GM19240 (cell line): ENCODE results near the gene RPL7A.
A peak's percentile ranks its signal among the peaks of the same experiment; 100 is the strongest.

Source experiments
- DNase-seq: peaks from one replicate; pipeline ENCODE4 v3.0.0; 2011; ENCODE audit warnings: low spot score; ENCODE audit not compliant: insufficient read length

The RPL7A gene

DNA sequence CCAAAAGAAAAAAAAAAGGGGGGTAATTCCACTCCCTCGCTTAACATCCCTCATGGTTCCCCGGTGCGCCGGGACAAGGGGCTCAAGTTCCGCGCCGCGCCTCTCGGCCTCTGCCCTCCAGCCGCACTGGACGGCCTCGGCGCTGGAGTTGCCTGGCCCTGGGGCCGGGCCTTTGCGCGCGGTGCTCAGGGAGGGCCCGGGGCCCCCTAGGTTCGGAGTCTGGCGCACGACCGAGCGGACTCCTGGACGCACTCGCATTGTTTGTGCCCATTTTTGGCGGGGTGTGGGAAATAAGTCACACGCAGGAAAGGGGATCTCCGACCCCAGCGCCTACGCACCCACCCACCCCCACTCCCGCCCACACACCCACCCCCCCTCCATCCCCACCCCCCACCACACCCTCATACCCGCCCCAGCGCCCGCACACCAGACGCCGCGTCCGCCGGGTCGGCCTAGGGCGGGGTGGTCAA lies 468 bp upstream of the RPL7A start:
- no peak for DNase-seq

DNA sequence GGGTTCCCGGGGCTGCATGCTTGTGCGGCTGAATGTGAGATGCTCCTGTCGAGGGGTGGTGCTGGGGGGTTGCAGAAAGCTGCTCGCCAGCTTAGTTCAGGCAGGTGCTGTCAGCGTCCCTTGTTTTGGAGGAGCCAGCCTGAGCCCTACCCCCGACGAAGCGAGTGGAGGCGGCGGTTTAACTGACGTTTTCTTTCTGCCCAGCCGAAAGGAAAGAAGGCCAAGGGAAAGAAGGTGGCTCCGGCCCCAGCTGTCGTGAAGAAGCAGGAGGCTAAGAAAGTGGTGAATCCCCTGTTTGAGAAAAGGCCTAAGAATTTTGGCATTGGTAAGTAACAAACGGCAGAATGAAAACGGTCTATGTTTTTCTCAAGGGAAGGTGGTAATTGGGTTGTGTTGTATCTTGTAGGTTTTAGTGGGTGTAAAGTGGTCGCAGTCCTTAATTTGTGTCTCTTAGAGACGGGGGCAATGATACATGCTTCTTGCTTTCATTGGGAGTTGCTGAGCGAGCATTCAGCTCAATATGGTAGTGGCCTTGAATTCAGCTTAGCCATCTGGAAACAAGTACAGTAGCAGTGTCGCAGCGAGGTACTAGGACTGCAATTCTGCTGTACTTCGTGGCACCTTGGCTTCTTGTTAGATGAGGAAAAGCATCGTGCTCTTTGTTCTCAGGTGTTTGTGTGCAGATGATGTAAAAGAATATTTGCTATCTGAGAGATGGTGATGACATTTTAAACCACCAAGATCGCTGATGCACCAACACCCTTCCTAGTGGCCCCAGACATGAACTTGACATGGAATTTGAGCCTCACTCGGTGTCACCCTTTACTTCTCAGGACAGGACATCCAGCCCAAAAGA lies 928 bp downstream of the RPL7A start:
- no peak for DNase-seq

DNA sequence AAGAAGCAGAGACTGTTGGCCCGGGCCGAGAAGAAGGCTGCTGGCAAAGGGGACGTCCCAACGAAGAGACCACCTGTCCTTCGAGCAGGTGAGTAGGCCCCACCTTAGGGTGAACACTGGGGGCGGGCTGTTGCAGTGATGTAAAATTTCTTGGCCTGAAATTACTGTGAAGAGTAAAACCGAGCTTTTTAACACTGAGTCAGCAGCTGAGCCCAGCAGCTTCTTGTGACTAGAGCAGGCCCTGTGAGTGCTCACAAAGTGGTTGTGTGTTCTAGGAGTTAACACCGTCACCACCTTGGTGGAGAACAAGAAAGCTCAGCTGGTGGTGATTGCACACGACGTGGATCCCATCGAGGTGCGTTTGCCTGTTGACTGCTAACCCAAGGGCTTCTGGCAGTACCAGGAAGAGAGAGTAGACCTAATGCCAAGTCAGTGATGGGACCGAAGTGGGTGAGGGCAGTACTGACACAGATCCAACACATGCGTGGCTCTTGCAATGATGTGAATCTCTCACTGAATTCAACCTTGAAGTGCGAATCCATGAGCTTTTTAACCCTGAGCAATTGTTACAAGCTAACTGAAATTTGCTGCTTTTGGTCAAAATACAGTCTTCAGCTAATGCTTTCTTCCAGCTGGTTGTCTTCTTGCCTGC lies 2.1 kb downstream of the RPL7A start:
- DNase-seq: no peak

DNA sequence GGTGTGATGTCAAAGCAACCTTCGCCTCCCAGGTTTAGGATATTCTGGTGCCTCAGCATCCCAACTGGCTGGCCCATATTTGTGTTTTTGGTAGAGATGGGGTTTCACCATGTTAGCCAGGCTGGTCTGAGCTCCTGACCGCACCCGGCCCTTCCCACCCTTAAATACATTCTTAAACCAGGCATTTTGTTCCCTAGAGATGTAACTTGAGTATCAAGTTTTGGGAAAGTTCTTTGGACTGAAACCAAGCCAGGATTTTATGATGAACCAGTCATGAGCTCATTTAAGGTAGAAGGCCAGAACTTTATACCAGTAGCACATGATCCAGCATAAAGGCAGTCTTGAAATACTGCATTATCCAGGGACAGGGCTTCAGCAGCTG lies 3.5 kb downstream of the RPL7A start:
- no peak for DNase-seq

DNA sequence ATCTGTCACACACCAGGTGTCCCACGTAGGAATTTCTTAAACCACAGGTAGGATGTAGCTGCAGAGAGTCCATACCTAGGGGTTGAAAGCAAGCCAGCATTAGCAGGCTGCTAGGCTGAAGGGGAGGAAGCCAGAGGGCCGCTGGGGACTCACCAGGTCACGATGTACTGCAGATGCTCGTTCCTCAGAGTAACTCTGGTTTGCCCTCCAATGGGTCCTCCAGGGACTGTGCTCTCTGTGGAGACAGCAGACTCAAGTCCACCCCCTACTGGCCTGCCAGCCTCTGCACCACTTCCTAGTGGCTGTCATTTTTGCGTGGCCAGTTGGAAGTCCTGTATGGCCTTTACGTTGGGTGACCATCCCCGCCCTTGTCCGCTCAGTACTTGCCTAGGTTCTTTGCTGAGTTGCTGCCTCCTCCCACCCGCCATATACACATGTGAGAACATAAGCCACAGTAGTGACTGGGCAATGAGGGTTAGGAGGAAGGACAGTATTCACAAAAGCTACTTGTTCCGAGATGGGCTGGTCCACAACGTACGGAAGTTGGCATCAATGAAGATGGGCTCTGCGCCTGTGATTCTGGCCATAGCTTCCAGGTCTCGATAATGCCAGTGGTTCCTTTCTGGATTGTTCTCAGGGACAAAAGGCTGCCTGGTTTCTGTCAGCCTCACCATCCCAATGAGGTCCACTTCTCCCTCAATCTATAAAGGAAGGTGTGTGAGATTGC lies 4.1 kb downstream of the RPL7A start:
- no peak for DNase-seq

DNA sequence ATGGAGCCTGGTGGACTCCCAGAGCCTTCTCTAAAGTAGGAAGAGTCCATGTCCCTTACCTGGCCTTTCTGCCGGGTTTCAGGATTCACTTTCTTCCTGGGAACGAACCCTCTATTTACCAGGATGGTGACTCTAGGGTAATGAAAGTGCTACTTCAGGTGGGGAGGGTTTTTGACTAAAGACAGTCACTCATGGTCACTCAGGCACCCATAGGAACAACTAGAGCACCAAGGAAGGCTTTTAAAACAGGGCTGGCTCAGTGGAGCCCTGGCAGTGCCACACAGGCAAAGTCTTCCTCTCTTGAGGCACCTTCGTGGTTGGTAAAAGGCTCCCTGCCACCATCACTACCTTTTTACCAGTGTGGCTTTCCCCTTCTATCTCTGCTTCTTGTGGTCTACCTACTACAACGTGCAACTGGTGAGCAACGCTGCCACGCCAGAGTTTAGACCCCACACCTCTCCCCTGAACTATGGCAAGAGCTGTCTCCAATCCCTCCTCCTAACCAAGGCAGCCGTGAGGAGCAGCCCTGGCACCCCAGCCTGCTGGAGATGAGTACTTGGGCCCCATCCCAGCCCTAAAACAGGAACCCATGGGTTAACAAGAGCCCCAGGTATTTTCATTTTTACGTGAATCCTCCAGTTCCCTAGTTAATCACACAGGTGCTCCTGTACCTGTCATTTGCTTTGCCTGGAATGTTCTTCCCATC lies 4.8 kb downstream of the RPL7A start:
- no peak for DNase-seq

DNA sequence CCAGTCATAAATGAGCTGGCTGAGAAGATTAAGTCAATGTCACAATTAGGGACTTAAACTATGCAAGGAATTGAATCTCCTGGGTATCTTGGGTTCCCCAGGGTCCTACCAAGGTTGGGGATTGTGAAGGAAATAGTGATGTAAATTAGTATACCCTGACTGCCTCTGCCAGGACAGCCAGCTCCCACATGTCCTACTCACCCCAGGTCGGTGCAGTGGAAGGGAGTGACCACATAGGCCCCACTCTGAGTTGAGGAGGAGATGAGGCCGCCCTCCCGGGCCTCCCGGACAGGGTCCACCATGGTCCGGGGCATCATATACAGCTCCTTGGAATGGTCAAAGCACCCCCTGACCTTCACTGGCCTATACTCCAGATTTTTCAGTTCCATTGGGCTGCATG lies 5.5 kb downstream of the RPL7A start:
- no peak for DNase-seq

DNA sequence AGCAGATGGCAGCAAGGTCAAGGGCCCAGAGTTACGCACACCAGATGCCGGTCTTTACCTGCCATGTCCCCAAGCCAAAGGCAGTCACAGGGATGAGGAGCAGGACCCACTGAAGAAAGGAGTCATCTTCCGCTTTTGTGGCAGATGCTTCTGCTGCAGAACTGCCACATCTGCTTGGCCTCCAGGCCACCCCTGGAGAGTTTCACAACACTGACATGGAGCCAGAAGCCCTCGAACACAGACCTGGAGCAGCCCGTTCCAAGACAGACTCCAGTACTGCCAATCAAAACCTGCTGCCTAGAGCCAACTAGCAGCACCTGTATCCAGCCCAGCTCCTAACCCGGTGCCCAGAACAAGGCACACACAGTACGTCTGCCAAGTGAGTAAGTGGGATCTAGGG lies 6.7 kb downstream of the RPL7A start:
- no peak for DNase-seq

DNA sequence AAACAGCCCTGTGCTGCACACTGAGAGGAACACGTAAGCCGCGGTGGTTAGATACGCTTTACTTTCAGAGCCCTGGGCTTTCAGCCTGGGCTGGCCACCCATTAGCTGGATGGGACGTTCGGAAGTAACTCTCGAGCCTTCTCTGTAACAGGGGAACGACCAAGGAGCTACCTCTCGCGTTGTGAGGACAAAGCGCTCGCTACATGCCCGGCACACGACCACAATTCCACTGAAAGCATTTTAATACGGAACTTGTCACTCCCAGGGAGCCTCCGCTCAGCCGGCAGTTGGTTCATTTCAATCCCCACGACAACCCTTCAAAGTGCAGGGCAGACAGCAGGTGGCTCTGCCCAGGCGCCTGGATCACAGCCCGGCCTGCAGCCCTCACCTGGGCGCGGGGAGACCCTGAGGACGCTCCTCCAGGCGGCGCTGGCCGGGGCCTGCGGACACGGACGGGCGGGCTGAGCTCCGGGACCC lies 7.9 kb downstream of the RPL7A start:
- DNase-seq: no peak

DNA sequence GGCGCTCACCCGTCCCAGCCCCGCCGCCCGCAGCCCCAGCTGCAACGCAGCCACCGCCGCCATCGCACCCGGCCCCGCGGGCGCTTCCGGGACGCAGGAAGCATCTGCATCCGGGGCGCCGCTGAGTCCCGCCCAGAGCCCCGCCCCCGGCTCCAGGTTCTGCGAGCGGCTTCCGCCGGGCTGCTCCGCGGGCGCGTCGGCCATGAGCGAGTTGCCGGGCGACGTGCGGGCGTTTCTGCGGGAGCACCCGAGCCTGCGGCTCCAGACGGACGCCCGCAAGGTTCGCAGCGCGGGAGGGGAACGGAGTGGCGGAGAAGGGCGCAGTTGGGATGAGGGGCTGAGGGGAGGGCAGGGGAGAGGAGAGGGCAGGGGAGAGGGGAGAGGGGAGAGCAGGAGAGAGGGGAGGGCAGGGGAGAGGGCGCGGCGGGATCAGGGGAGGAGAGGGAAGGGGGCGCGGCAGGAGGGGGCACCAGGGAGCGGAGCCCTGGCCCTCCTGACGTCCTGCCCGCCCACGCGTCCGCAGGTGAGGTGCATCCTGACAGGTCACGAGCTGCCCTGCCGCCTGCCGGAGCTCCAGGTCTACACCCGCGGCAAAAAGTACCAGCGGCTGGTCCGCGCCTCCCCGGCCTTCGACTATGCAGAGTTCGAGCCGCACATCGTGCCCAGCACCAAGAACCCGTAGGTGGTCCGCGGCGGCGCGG lies 8.5 kb downstream of the RPL7A start, which contains the start of the genes SURF1 and SURF2:
Gene SURF1, minus strand, starts transcription at position 97 of the 701 bp plus-strand sequence. Its CDS starts 34 bp downstream, at position 63.
Gene SURF2, plus strand, starts transcription at position 160 of the 701 bp plus-strand sequence. Its CDS starts 43 bp downstream, at position 203.
- DNase-seq: peak; percentile 71

DNA sequence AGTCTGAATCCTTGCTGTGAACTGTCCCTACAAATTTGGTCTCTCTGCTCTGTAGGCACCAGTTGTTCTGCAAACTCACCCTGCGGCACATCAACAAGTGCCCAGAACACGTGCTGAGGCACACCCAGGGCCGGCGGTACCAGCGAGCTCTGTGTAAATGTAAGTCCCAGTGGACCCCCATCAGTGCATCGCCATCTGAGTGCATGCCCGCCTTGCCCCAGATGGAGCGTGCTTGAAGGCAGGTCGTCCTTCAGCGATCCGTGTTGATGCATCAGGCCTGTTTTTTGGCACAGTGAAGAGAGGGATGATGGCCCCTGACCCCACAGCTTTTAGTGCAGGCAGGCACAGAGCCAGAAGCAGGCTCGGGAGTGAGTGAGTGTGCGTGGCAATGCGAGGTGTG lies 9.6 kb downstream of the RPL7A start:
- DNase-seq: no peak

DNA sequence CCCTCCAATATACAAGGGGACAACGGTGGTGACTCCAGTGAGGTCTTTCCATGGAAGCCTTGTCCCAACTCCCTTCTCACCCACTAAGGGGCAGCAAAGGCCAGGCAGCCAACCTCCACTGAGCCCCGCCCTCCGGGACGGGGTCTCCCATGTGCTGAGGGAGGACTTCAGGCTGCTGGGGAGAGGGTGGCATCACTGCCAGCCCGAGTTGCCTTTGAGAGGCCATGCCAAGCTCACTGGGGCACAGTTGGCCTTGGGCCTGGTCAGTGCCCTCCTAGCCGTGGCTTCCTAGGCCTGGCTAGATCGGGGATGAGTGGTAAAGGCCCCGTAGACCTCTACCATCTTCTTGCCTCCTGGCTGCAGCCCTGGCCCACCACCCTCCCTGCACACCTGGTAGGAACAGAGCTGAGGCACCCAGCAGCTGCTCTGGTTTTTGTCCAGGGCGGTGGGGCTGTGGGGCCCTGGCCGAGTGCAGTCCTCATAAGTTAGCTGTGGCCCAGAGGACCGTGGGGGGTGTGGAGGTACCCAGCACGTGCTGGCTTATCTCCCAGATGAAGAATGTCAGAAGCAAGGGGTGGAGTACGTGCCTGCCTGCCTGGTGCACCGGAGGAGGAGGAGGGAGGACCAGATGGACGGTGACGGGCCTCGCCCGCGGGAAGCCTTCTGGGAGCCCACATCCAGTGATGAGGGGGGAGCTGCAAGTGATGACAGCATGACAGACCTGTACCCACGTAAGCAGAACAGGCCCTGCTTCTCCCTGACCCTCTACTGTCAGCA lies 11.6 kb downstream of the RPL7A start:
- DNase-seq: no peak

DNA sequence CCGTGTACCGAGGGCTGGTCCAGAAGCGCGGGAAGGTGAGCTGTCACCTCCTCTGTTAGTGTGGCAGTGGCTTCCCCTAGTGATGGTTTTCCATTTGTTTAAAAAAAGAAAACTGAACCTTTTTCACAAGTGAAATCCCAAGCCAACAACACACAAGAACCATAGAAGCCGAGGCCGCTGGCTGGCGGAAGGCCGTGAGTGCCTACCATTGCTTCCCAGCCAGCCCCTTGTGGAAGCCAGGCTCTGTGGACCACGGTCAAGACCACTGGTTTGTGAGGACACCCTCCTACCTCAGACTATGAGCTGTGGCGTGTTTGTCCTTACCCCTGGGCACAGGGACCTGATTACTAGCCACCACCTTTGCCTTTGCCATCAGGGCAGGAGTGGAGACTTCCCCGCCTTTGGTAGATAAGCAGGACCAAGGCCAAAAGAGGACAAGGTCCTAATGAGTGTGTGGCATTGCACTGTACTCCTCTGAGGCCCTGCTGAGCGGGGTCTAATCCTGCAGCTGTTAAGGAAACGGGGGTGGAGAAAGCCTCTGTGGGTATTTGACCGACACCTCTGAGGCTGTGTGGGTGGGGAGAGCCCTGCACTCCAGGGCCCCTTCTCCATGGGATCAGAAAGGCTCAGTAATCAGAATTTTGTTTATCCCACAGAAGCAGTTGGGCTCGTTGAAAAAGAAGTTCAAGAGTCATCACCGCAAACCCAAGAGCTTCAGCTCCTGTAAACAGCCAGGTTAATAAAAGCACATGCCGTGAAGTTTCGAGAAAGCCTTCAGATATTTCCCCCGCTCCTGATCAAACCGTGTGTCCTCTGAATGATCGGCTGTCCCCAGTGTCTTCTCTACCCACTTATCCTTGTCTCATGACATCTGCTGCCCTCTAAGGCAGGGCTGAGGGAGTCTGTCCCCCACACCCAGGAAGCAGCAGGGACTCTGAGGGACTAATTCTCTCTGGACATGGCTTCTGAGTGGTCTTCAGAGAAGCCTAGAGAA lies 12.7 kb downstream of the RPL7A start:
- DNase-seq: no peak

DNA sequence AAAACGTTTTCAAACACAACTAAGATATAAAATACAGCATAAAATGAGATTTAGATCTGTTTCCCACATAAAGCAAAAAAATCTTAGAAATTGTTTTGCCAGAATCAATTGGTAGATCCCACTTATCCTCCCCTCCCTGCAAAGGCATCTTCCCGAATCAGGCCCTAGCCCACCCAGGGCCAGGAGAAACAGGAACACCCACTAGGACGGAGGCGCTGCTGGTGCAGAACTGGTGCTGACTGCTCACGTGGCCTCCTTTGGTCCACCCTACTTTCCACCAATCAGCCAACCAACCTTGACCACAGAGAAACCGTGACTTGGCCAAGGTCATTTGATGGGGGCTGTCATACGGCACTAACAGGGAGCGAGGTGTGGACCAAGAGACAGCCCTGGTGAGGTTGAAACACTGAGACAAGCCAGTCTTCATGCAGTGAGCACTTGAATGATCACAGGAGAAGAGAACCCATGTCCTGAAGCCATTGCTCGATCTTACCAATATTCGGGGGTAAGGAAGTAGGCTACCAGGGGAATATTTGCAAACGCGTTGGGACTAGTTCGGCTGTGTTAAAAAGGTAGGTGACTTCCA lies 13.6 kb downstream of the RPL7A start:
- no peak for DNase-seq

DNA sequence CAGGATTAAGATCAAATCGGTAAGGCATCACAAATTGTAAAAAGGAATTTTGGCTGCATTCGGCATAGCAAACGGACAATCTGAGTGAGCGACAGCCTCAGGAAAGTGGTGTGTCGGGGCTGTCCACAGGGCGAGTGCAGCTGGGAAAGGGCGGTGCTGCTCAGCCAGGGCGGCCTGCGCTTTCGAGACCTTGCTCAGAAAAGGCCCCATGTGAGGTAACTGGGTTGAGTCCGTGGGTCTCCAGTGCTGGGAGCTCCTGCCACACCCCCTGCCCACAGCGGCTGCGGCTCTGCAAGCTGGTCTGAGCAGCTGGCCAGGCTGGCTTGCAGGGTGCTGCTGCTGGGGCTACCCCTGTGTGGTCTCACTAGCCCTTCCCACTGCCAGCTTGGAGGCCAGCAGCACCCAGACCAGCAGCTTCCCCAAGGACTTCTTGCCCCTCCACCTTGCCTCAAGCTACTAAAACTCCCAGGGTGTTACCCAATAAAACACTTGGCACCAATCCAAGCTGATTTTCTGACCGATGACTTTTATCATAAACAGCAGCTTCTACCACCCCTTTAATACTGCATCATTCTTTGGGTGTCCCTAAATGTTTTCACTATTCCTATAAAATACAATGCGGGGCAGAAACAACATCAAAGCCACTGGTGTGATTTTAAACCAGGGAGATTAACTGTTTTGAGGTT lies 14.5 kb downstream of the RPL7A start:
- no peak for DNase-seq

DNA sequence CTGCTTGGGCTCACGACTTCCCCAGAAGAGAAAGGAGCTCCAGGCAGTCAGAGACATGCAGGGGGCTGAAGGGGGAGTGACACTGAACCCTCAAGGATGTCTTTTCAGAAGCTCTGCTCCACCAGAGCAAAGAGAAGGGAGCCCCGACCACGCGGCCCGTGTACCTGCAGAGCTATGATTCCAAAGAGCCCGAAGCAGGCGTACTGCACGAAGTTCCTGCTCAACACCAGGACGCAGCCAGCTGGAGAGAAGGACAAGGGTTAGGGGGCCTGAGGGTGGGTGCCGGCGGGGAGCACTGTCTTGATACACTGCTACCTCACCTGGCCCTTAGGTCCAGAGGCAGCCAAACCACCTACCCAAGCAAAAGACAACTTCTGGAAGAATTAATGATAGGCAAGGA lies 18.4 kb downstream of the RPL7A start:
- DNase-seq: no peak

DNA sequence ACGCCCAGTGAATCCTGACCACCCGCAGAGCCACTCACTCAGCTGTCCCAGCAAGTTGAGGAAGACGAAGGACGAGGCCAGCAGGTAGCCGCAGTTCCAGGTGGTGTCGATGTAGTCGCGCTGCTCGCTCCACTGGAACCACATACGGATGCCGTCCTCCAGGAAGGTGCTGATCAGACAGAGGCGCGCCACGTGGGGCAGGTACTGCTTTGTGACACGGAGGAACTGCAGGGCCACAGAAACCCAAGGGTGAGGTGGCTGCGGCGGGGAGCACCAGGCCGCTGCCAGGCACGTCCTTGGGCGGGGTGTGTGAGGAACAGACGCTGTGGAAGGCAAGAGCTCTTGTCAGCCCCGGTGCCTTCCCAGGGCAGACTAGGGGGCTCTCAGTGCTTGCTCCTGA lies 19.2 kb downstream of the RPL7A start:
- no peak for DNase-seq

DNA sequence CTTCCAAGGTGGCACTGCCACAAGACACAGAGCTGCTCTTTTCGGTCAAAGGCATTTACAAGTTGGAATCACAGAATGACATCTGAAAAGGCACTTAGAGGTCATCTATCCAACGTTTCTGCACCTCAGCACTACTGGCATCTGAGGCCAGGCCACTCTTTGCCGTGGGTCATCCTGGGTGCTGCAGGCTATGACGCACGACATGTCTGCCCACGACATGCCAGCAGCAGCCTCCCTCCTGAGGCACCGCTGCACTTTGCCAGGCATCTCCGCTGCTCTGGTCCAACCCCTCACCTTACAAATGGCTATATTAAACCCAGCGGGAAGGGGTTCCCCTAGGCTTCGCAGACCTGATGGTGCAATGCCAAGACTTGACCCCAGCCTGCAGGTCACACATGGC lies 19.8 kb downstream of the RPL7A start:
- no peak for DNase-seq
